GM12874 (cell line): Measurements from ENCODE around the gene FKBP5.
A peak's percentile ranks its signal among the peaks of the same experiment; 100 is the strongest.

Source experiments
- TF ChIP-seq, protein P1 (sequence below): IDR thresholded peaks from 2 replicates; pipeline ENCODE4 v1.5.1; 2011; ENCODE audit warnings: low read depth, mild to moderate bottlenecking, control low read depth, low read length, moderate library complexity; ENCODE audit not compliant: insufficient read depth

The FKBP5 gene

DNA sequence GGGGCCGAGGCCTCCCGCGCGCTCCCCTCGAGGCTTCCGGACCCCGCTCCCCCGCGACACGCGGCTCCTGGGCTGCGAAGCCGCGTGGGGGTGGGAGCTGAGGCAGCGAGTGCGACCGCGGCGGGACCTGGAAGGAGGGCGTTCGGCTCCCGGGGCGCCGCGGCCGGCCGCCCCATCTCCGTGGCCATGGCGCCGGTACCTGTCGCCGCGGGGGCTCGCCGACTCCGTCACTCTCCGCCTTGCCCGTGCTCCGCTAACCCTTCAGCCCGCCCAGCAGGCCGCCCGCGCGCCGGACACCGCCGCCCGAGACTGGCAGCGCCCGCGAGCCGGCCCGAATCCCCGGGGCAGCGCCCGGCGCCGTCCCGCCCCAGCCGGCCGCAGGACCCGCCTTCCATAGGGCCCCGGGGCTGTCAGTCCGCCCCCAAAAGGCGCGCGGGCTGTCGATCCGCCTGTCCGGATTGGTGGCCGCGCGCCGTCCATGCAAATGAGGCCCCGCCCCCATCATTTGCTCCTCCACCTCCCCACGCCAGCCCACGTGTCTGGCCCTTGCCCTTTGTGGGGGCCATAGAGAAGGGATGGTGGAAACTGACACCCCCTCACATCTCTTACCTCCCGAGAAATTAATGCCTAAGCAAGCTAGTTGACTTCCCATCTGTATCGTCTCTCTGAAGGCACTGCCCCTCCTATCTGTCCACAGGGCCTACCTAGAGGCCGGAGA lies at the start of gene FKBP5:
FKBP5 (minus strand) TSS at position 311 of the 718 bp plus-strand sequence. CDS start 46,091 bp downstream, outside the sequence.
- TF ChIP-seq, protein P1, sequence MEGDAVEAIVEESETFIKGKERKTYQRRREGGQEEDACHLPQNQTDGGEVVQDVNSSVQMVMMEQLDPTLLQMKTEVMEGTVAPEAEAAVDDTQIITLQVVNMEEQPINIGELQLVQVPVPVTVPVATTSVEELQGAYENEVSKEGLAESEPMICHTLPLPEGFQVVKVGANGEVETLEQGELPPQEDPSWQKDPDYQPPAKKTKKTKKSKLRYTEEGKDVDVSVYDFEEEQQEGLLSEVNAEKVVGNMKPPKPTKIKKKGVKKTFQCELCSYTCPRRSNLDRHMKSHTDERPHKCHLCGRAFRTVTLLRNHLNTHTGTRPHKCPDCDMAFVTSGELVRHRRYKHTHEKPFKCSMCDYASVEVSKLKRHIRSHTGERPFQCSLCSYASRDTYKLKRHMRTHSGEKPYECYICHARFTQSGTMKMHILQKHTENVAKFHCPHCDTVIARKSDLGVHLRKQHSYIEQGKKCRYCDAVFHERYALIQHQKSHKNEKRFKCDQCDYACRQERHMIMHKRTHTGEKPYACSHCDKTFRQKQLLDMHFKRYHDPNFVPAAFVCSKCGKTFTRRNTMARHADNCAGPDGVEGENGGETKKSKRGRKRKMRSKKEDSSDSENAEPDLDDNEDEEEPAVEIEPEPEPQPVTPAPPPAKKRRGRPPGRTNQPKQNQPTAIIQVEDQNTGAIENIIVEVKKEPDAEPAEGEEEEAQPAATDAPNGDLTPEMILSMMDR, result no peak

DNA sequence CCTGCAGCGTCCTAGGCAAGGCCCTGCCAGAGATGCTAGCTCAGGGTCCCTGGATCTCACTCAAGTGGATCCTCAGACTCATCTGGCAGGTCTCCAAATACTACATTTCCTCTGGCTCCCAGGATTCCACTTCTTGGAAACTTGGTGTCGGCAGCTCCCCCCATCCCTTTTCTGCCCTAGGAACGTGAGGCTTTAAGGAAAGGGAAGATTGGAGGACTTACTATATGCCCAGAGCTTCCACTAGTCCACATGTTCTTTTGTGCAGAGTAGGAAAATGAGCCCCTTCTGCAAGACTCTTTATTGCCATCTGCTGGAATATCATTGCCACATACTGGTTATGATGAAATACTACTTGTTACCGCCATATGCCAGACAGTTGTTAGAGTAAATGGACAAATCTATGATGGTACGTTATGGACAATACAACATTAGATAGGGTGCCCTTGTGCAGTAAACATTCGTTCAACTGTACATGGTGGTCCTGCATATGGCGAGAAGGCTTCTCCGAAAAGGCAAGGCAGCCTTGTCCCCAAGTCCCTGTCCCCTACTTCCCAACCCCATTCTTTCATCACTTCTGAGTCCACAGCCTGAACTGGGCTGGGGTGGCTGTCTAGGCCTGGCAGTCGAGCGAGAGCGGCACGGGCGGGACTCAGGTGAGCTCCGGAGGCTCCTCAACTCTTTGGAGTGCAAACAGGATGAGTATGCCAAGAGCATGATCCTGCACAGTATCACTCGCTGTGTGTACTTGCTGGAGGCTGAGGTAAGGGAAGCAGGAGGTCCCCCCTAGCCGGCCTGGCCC lies 48.9 kb upstream of the FKBP5 start:
- TF ChIP-seq, protein P1, result peak; percentile 65

DNA sequence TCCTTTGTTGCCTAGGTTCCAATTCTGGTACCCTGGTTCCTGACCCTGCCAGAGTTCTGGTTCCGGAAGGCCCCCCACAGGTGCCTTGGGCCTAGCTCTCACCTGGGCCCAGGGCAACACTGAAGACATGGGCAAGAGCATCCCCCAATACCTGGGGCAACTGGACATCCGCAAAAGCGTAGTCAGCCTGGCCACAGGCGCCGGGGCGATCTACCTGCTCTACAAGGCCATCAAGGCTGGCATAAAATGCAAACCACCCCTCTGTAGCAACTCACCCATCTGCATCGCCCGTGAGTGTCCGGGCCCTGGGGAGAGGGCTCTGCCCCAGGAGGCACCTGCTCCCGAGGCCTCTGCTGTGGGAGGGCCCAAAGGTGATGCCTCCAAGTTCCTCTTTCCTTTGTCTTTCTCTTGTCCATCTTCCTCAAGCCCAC lies 48.3 kb upstream of the FKBP5 start, which contains the start of gene ARMC12:
ARMC12 (plus strand) TSS at position 51 of the 431 bp plus-strand sequence; CDS start at position 128, 77 bp downstream.
- TF ChIP-seq, protein P1, result no peak

DNA sequence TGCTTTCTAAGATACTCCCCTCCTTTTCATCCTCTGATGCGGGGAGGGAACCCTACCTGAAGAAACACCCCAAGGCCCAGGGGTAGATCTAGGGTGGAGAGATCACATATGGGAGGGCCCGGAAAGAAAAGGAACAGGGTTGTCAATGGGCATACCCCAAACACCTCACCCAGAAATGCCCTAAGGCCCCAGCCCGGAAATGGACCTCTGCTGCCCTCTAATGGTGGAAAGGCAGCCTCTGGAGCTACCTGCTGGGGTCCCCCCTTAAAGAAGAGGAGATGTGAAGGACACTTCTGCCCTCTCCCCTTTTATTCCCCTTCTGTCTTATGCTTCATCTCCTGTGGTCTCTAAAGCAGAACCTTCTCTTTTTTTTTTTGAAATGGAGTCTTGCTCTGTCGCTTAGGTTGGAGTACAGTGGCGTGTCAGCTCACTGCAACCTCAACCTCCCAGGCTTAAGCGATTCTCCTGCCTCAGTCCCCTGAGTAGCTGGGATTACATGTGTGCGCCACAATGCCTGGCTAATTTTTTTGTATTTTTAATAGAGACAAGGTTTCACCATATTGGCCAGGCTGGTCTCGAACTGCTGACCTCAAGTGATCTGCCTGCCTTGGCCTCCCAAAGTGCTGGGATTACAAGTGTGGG lies 47.7 kb upstream of the FKBP5 start:
- TF ChIP-seq, protein P1, result peak; percentile 89

DNA sequence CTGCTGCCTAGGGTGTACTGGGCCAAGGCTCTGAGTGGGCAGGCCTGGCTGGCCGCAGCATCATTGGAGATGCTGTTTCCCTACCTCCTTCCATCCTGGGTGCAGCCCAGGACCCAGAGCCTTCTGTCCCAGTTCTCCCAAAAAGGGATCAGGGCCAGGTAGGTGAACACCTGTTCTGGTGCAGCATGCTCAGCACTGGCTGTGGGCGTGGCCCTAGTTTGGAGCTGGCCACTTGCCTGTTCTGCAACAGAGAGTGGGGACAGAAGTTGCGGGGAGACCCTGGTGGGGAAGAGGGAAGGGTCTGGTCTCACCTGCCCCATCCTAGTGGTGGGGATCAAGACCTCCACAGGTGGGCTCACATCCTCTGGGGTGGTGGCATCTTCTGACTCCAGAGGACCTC lies 46.7 kb upstream of the FKBP5 start:
- TF ChIP-seq, protein P1, result no peak

DNA sequence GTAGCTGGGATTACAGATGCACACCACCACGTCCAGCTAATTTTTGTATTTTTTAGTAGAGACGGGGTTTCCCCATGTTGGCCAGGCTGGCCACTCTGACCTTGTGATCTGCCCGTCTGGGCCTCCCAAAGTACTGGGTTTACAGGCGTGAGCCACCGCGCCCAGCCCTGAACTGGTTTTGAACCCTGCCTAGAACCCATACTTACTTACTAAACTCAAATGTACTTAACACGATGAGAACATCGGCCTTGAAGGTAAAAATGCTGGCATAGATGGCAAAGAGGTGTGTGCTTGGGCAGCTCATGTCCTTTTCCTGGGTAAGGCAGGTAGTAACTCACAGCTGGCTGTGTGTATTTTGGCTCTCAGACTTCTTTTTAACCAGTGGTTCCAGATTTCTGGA lies 44.9 kb upstream of the FKBP5 start:
- TF ChIP-seq, protein P1, result no peak
